HG03097 (cell line): ENCODE measurements around the gene LCE2A.
"Not testable (repeated sequence)": the region's sequence is repeated elsewhere in the genome, so short reads cannot be mapped to it uniquely, and the experiment has no call there.

Experiments used
- ATAC-seq: cut with Tn5 transposase; IDR thresholded peaks from one replicate; pipeline ENCODE4 v1.9.1; 2021; ENCODE audit not compliant: unreplicated experiment, low FRiP score

The LCE2A gene

GRCh38 chr1:152697701-152698600 is at the start of gene LCE2A:
Gene LCE2A (plus strand): TSS chr1:152698345. CDS start chr1:152698902, 557 bp downstream.
- ATAC-seq: no peak

- no peak for ATAC-seq
Observed at GRCh38 chr1:152654110-152654509, 44.0 kb upstream of the LCE2A start.

GRCh38 chr1:152656459-152656858 is 41.7 kb upstream of the LCE2A start:
- no peak for ATAC-seq

- no peak for ATAC-seq
Observed at GRCh38 chr1:152657677-152658076, 40.5 kb upstream of the LCE2A start.

GRCh38 chr1:152658649-152659048 is 39.5 kb upstream of the LCE2A start:
- no peak for ATAC-seq

GRCh38 chr1:152663098-152663497 is 35.0 kb upstream of the LCE2A start, which contains the start of gene LCE2D:
Gene LCE2D (plus strand): TSS chr1:152663380. CDS start chr1:152664106, 726 bp downstream.
- ATAC-seq: no peak

- not testable (repeated sequence) for ATAC-seq
Observed at GRCh38 chr1:152666171-152666570, 32.0 kb upstream of the LCE2A start.

- no peak for ATAC-seq
Observed at GRCh38 chr1:152667648-152668047, 30.5 kb upstream of the LCE2A start.

- no peak for ATAC-seq
Observed at GRCh38 chr1:152673016-152673415, 25.1 kb upstream of the LCE2A start.

- ATAC-seq: not testable (repeated sequence)
Observed at GRCh38 chr1:152674983-152675382, 23.2 kb upstream of the LCE2A start, which contains the start of gene LCE2C. Gene LCE2C (plus strand): TSS chr1:152675279. CDS start chr1:152676016, 737 bp downstream.

GRCh38 chr1:152679459-152679858 is 18.7 kb upstream of the LCE2A start:
- ATAC-seq: no peak

GRCh38 chr1:152681616-152682015 is 16.5 kb upstream of the LCE2A start:
- no peak for ATAC-seq

GRCh38 chr1:152683846-152684245 is 14.3 kb upstream of the LCE2A start:
- ATAC-seq: no peak

- not testable (repeated sequence) for ATAC-seq
Observed at GRCh38 chr1:152685823-152686222, 12.3 kb upstream of the LCE2A start, which contains the start of gene LCE2B. Gene LCE2B (plus strand): TSS chr1:152686123. CDS start chr1:152686844, 721 bp downstream.

- no peak for ATAC-seq
Observed at GRCh38 chr1:152699746-152700145, 1.6 kb downstream of the LCE2A start.

GRCh38 chr1:152707860-152708259 is 9.7 kb downstream of the LCE2A start, which contains the start of gene LCE4A:
Gene LCE4A (plus strand): TSS chr1:152708160. CDS start chr1:152709076, 916 bp downstream.
- no peak for ATAC-seq

GRCh38 chr1:152718238-152718637 is 20.1 kb downstream of the LCE2A start:
- ATAC-seq: no peak

- no peak for ATAC-seq
Observed at GRCh38 chr1:152725261-152725660, 27.1 kb downstream of the LCE2A start.

GRCh38 chr1:152728986-152729385 is 30.8 kb downstream of the LCE2A start:
- ATAC-seq: no peak

GRCh38 chr1:152735648-152736047 is 37.5 kb downstream of the LCE2A start:
- ATAC-seq: no peak

- no peak for ATAC-seq
Observed at GRCh38 chr1:152737997-152738396, 39.9 kb downstream of the LCE2A start.

GRCh38 chr1:152739841-152740240 is 41.7 kb downstream of the LCE2A start:
- ATAC-seq: no peak
